Esophagus muscularis mucosa (tissue), 4 donors: Measurements from ENCODE around the gene MED26. TPM values are rescaled to one million over a fixed set of nuclear protein-coding genes. Genes with fewer than 3 reads are reported as not detected.
A peak's percentile ranks its signal among the peaks of the same experiment; 100 is the strongest.

ENCODE experiments used
- DNase-seq: peaks from one replicate; pipeline ENCODE4 v3.0.0-alpha.2; 2017; ENCODE audit errors: extremely low spot score
- H3K27ac ChIP-seq, 4 donors: fragments of 200-600 bp; sonication (generic); replicated peaks in 1 of 4; 1 replicate in 3 of 4; 2 replicates in 1 of 4; pipeline ENCODE4 v1.5.1; 2016 to 2019; ENCODE audit warnings: mild to moderate bottlenecking in 1 of 4
- H3K27me3 ChIP-seq, 4 donors: fragments of 200-600 bp; sonication (generic); one replicate each; pipeline versions ENCODE4 v1.5.1 to v1.6.0; 2016 to 2019
- H3K36me3 ChIP-seq, 4 donors: fragments of 200-600 bp; sonication (generic); one replicate each; pipeline ENCODE4 v1.5.1; 2016 to 2019
- H3K4me1 ChIP-seq, 4 donors: fragments of 200-600 bp; sonication (generic); one replicate each; pipeline ENCODE4 v1.5.1; 2016 to 2019
- H3K4me3 ChIP-seq, 4 donors: fragments of 200-600 bp; sonication (generic); 1 replicate in 2 of 4; 2 replicates in 2 of 4; pipeline ENCODE4 v1.5.1; 2016 to 2019; ENCODE audit warnings: mild to moderate bottlenecking in 4 of 4, moderate library complexity in 1 of 4
- H3K9me3 ChIP-seq, 4 donors: fragments of 200-600 bp; sonication (generic); 1 replicate in 3 of 4; 2 replicates in 1 of 4; pipeline ENCODE4 v1.5.1; 2016 to 2019
- CTCF ChIP-seq, 3 experiments: fragments of 200-600 bp in 2 of 3; fragments of 450-650 bp in 1 of 3; sonication (generic) in 2 of 3; IDR thresholded peaks; one replicate each; pipeline ENCODE4 v1.5.1; 2017 to 2019; ENCODE audit warnings: antibody characterized with exemption in 3 of 3, mild to moderate bottlenecking in 2 of 3, moderate library complexity in 1 of 3
- EP300 ChIP-seq: sonication (generic); formaldehyde crosslinking; IDR thresholded peaks from one replicate; pipeline ENCODE4 v1.6.1; 2017; ENCODE audit warnings: antibody characterized with exemption
- POLR2A ChIP-seq: fragments of 450-650 bp; IDR thresholded peaks from one replicate; pipeline ENCODE4 v1.6.1; 2017; ENCODE audit warnings: antibody characterized with exemption, moderate library complexity, mild to moderate bottlenecking, low read depth
- POLR2AphosphoS5 ChIP-seq, 2 donors: sonication (generic); formaldehyde crosslinking; IDR thresholded peaks; one replicate each; pipeline ENCODE4 v1.6.1; 2017; ENCODE audit warnings: antibody characterized with exemption in 2 of 2
- WGBS: methylation state at CpG from one replicate; pipeline ENCODE4 v1.1.5; 2018; 5-methylcytosine and 5-hydroxymethylcytosine counted together
- intact Hi-C: fragments of 100-400 bp; cut with DNase I; formaldehyde crosslinking; loops from one replicate; pipeline ENCODE4 v1.15.1; 2023
- total RNA-seq, 4 donors: library from RNA; depleted of rRNA; stranded (reverse); fragments of >200 nt; gene quantifications; one replicate each; pipeline versions ENCODE4 v1.1.0 to v1.2.1, GENCODE V29; 2016

MED26 gene
- total RNA-seq, 4 donors from 2014 or later = 4.2 to 11.7 (median 8.8) TPM

GRCh38 chr19:16542910-16543472, 85.0 kb downstream of the MED26 start:
- H3K4me1 ChIP-seq = peaks cover 38 to 65% (median 57%) of the 10 kb centered on the region in 4 donors
- no peaks in the 10 kb centered on the region for H3K27me3 ChIP-seq
- DNase-seq = no peak
- peak overlapping the region; percentile 79 to 99 (median 86) for H3K4me3 ChIP-seq
- 5% methylated on average over 13 of the region's 15 CpGs for WGBS
- intact Hi-C loops = no loop called here
- no peaks in the 10 kb centered on the region for H3K9me3 ChIP-seq
- peaks cover 0 to 21% (median 16%) of the 10 kb centered on the region in 4 donors for H3K36me3 ChIP-seq
- TF ChIP-seq EP300 = no peak
- no peak for TF ChIP-seq CTCF (IDR thresholded peaks at IDR 0.05)
- H3K27ac ChIP-seq = peak overlapping the region; percentile 83 to 94 (median 89)

- Histone ChIP-seq H3K27me3 (no peaks in the 10 kb centered on the region), H3K27ac (peak within 1 kb of the TSS; percentile 83 to 94 (median 89)), H3K4me1 (peaks cover 38 to 71% (median 62%) of the 10 kb centered on the region in 4 donors), H3K36me3 (peaks cover 0 to 29% (median 21%) of the 10 kb centered on the region in 4 donors), H3K4me3 (peak within 1 kb of the TSS; percentile 79 to 99 (median 86)), H3K9me3 (no peaks in the 10 kb centered on the region)
- under 1% methylated on average over 26 of the region's 108 CpGs for WGBS
- intact Hi-C loops = no loop called here
- TF ChIP-seq CTCF (IDR thresholded peaks at IDR 0.05) (no peak), EP300 (no peak), POLR2AphosphoS5 (IDR thresholded peaks at IDR 0.05) (peak; percentile 95), POLR2A (peak; percentile 82)
- DNase-seq = peak; percentile 96
These were observed 85.7 kb downstream of the MED26 start, which contains the start of gene CHERP for GRCh38 chr19:16542045-16542909. TSS of gene CHERP (minus strand) at chr19:16542437. CDS start at chr19:16542378, 59 bp downstream.

- Histone ChIP-seq H3K36me3 (peaks cover 0 to 36% (median 27%) of the 10 kb centered on the region in 4 donors), H3K27me3 (no peaks in the 10 kb centered on the region), H3K9me3 (no peaks in the 10 kb centered on the region), H3K4me3 (peak overlapping the region; percentile 79 to 99 (median 86)), H3K27ac (peak overlapping the region; percentile 83 to 94 (median 89)), H3K4me1 (peaks cover 38 to 72% (median 63%) of the 10 kb centered on the region in 4 donors)
- no peak for TF ChIP-seq POLR2AphosphoS5 (IDR thresholded peaks at IDR 0.05)
- TF ChIP-seq POLR2A = no peak
- no peak for TF ChIP-seq EP300
- TF ChIP-seq CTCF (IDR thresholded peaks at IDR 0.05) = no peak
- intact Hi-C loops = no loop called here
- DNase-seq = no peak
- WGBS = 1% methylated on average over 26 of the region's 29 CpGs
These were observed 86.4 kb downstream of the MED26 start for GRCh38 chr19:16541526-16542044.

GRCh38 chr19:16540948-16541347, 87.1 kb downstream of the MED26 start:
- H3K4me3 ChIP-seq = peak overlapping the region; percentile 79 to 99 (median 86)
- H3K27ac ChIP-seq = no peak overlapping the region
- DNase-seq = no peak
- 74% methylated on average over 12 of the region's 12 CpGs for WGBS
- H3K27me3 ChIP-seq = no peaks in the 10 kb centered on the region
- peaks cover 38 to 72% (median 63%) of the 10 kb centered on the region in 4 donors for H3K4me1 ChIP-seq
- H3K9me3 ChIP-seq = no peaks in the 10 kb centered on the region
- no peak for TF ChIP-seq POLR2A
- TF ChIP-seq EP300 = no peak
- TF ChIP-seq POLR2AphosphoS5 (IDR thresholded peaks at IDR 0.05) = no peak
- TF ChIP-seq CTCF (IDR thresholded peaks at IDR 0.05) = no peak
- intact Hi-C loops = no loop called here
- peaks cover 0 to 42% (median 34%) of the 10 kb centered on the region in 4 donors for H3K36me3 ChIP-seq
